GM18505 (cell line): ENCODE measurements around the gene TOP2A.
"Not testable (repeated sequence)": the region's sequence is repeated elsewhere in the genome, so short reads cannot be mapped to it uniquely, and the experiment has no call there.

Source experiments
- ATAC-seq: cut with Tn5 transposase; IDR thresholded peaks from one replicate; pipeline ENCODE4 v1.9.1; 2021; ENCODE audit not compliant: unreplicated experiment
- POLR2A ChIP-seq: IDR thresholded peaks from 4 replicates; pipeline ENCODE4 v1.6.1; 2011; ENCODE audit warnings: borderline replicate concordance; ENCODE audit not compliant: insufficient read depth, insufficient read length; ENCODE audit errors: extremely low read depth

Gene TOP2A

GRCh38 chr17:40371261-40371929, 46.3 kb downstream of the TOP2A start:
- no peak for TF ChIP-seq POLR2A
- no peak for ATAC-seq

GRCh38 chr17:40369923-40370322, 47.8 kb downstream of the TOP2A start:
- no peak for TF ChIP-seq POLR2A
- ATAC-seq: no peak

GRCh38 chr17:40367728-40368127, 50.0 kb downstream of the TOP2A start:
- ATAC-seq: not testable (repeated sequence)

GRCh38 chr17:40366861-40367518, 50.7 kb downstream of the TOP2A start:
- TF ChIP-seq POLR2A: no peak
- ATAC-seq: no peak

GRCh38 chr17:40366076-40366860, 51.4 kb downstream of the TOP2A start:
- TF ChIP-seq POLR2A: no peak
- no peak for ATAC-seq

- no peak for TF ChIP-seq POLR2A
- no peak for ATAC-seq
Measured at GRCh38 chr17:40364906-40365305, 52.8 kb downstream of the TOP2A start.

GRCh38 chr17:40364121-40364861, 53.4 kb downstream of the TOP2A start, which contains the start of gene GJD3:
GJD3 (minus strand) TSS chr17:40364737; CDS start chr17:40363815, 922 bp downstream.
- TF ChIP-seq POLR2A: no peak
- no peak for ATAC-seq

GRCh38 chr17:40363111-40363827, 54.4 kb downstream of the TOP2A start:
- TF ChIP-seq POLR2A: no peak
- ATAC-seq: peak; percentile 30

- ATAC-seq: peak; percentile 56
Measured at GRCh38 chr17:40362696-40363110, 55.0 kb downstream of the TOP2A start.

GRCh38 chr17:40361925-40362695, 55.6 kb downstream of the TOP2A start:
- no peak for ATAC-seq
- no peak for TF ChIP-seq POLR2A

More at GRCh38 chr17:40362696-40363110, 55.0 kb downstream of the TOP2A start:
- TF ChIP-seq POLR2A: no peak

- no peak for TF ChIP-seq POLR2A
- no peak for ATAC-seq
Measured at GRCh38 chr17:40361063-40361924, 56.4 kb downstream of the TOP2A start.
